Naive thymus-derived CD4-positive, alpha-beta T cell (primary cell): Measurements from ENCODE around the gene CACNB1. TPM values are rescaled to one million over a fixed set of nuclear protein-coding genes. Genes with fewer than 3 reads are reported as not detected.

Source experiments
- ATAC-seq: fragments of 150-1000 bp; cut with Tn5 transposase; 2 replicates; pipeline ENCODE4 v1.10.0; 2021; ENCODE audit warnings: mild to moderate bottlenecking, moderate library complexity
- CTCF ChIA-PET: fragments of 350-600 bp; sonication (Branson Sonifier 250); formaldehyde crosslinking; loops from one replicate; lab custom pipeline; 2021; ENCODE audit warnings: antibody characterized with exemption; lab: Charles Lee
- POLR2A ChIA-PET: fragments of 350-600 bp; sonication (Branson Sonifier 250); formaldehyde crosslinking; loops from one replicate; lab custom pipeline; 2021; ENCODE audit warnings: antibody characterized with exemption, inconsistent platforms; lab: Charles Lee
- DNase-seq, 9 donors: peaks; one replicate each; pipeline versions ENCODE4 v3.0.0 to v3.0.0-alpha.2; 2020 to 2022; ENCODE audit warnings: mixed read lengths in 1 of 9
- H3K27ac ChIP-seq: one replicate; pipeline ENCODE4 v1.7.0; 2013; ENCODE audit warnings: mild to moderate bottlenecking, low read depth, low read length, moderate library complexity
- H3K27me3 ChIP-seq, 2 donors: one replicate each; pipeline ENCODE4 v1.7.0; 2013; ENCODE audit warnings: low read length in 2 of 2, mild to moderate bottlenecking in 2 of 2, moderate library complexity in 2 of 2; ENCODE audit not compliant: control insufficient read depth in 2 of 2, insufficient read depth in 2 of 2
- H3K36me3 ChIP-seq, 3 experiments: 1 replicate in 2 of 3; 2 replicates in 1 of 3; pipeline ENCODE4 v1.7.0; 2013; ENCODE audit warnings: low read length in 3 of 3, mild to moderate bottlenecking in 3 of 3, moderate library complexity in 1 of 3; ENCODE audit not compliant: insufficient read depth in 3 of 3, control insufficient read depth in 2 of 3
- H3K4me1 ChIP-seq, 2 donors: one replicate each; pipeline ENCODE4 v1.7.0; 2013; ENCODE audit warnings: low read length in 2 of 2, mild to moderate bottlenecking in 2 of 2, moderate library complexity in 1 of 2; ENCODE audit not compliant: control insufficient read depth in 2 of 2, insufficient read depth in 2 of 2
- H3K4me3 ChIP-seq: 2 replicates; pipeline ENCODE4 v1.7.0; 2013; ENCODE audit warnings: mild to moderate bottlenecking, low read length
- H3K9me3 ChIP-seq, 3 experiments: 1 replicate in 2 of 3; 2 replicates in 1 of 3; pipeline ENCODE4 v1.7.0; 2013; ENCODE audit warnings: low read length in 3 of 3; ENCODE audit not compliant: control insufficient read depth in 2 of 3
- H3K27ac Mint-ChIP-seq, 9 donors: one replicate each; pipeline ENCODE4 v1.8.0; 2020 to 2022; ENCODE audit warnings: mixed read lengths in 9 of 9, mild to moderate bottlenecking in 8 of 9, moderate library complexity in 5 of 9, inconsistent platforms in 2 of 9
- H3K27me3 Mint-ChIP-seq, 5 donors: one replicate each; pipeline ENCODE4 v1.8.0; 2021 to 2022; ENCODE audit warnings: mixed read lengths in 5 of 5, mild to moderate bottlenecking in 1 of 5
- H3K36me3 Mint-ChIP-seq, 5 donors: one replicate each; pipeline ENCODE4 v1.8.0; 2020 to 2022; ENCODE audit warnings: mixed read lengths in 5 of 5, mild to moderate bottlenecking in 3 of 5, inconsistent platforms in 1 of 5
- H3K4me1 Mint-ChIP-seq, 7 donors: one replicate each; pipeline ENCODE4 v1.8.0; 2020 to 2022; ENCODE audit warnings: mixed read lengths in 7 of 7, mild to moderate bottlenecking in 3 of 7, inconsistent platforms in 1 of 7
- H3K4me3 Mint-ChIP-seq, 10 donors: one replicate each; pipeline ENCODE4 v1.8.0; 2020 to 2022; ENCODE audit warnings: mild to moderate bottlenecking in 10 of 10, mixed read lengths in 10 of 10, moderate library complexity in 6 of 10, inconsistent platforms in 2 of 10
- H3K9me3 Mint-ChIP-seq, 11 donors: one replicate each; pipeline ENCODE4 v1.8.0; 2020 to 2022; ENCODE audit warnings: mixed read lengths in 11 of 11, mild to moderate bottlenecking in 4 of 11, inconsistent platforms in 1 of 11, moderate library complexity in 1 of 11
- intact Hi-C, 2 donors: fragments of 100-400 bp; cut with micrococcal nuclease; formaldehyde crosslinking; loops; one replicate each; pipeline ENCODE4 v1.15.1; 2023
- polyA plus RNA-seq, 2 donors: library from polyadenylated mRNA; unstranded; fragments of 300-500 nt; fragmentation: Illumina TruSeq; gene quantifications; one replicate each; pipeline ENCODE4 v1.2.3, GENCODE V29; 2021
- total RNA-seq, 6 experiments: library from RNA in 5 of 6; stranded (reverse) in 5 of 6; gene quantifications; 1 replicate in 5 of 6; 2 replicates in 1 of 6; pipeline ENCODE4 v1.2.3 and lab custom pipeline; 2021 to 2026

The CACNB1 gene
- total and polyA plus RNA-seq, 7 experiments from 2014 or later, result 0.39 to 22.0 (median 11.9) TPM

DNA sequence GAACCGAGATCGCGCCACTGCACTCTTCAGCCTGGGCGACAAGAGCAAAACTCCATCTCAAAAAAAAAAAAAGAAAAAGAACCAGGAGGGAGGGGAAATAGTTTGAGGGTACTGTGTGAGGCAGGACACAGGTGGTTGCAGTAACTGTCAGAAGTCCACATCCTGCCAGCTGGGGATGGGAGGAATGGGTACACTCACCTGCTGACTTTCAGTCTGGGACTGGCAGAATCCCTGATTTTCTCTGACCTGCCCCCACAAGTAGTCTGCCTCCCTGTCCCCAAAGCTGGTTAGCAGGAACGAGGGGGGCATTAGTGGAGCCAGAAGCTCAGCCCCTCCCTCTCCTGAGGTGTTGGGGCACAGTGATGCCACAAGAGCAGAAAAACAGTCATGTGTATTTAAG lies 24.4 kb downstream of the CACNB1 start:
- intact Hi-C loops, result no loop called here
- peaks cover 0 to 7% (median 0%) of the 10 kb centered on the region in 5 donors for H3K27me3 Mint-ChIP-seq
- no peaks in the 10 kb centered on the region for H3K9me3 ChIP-seq
- ATAC-seq (no peak), DNase-seq (peak in 1 of 9 donors; percentile 17)
- H3K4me3 ChIP-seq, result no peak overlapping the region
- POLR2A ChIA-PET, result interaction anchor here (0.6 kb wide), 2 partner anchors 9 to 274 kb away, joined by 3 read pairs; no protein-coding TSS in a partner anchor
- H3K4me3 Mint-ChIP-seq, result no peak overlapping the region
- peaks cover 0 to 17% (median 0%) of the 10 kb centered on the region in 3 experiments for H3K36me3 ChIP-seq
- H3K9me3 Mint-ChIP-seq, result peaks cover 0 to 4% (median 0%) of the 10 kb centered on the region in 11 donors
- peaks cover 0 to 10% (median 0%) of the 10 kb centered on the region in 5 donors for H3K36me3 Mint-ChIP-seq
- peaks cover 3 to 8% of the 10 kb centered on the region in 2 donors for H3K4me1 ChIP-seq
- CTCF ChIA-PET, result interaction anchor here (0.7 to 6.7 kb wide), 8 partner anchors 10 to 473 kb away, joined by 3 to 81 read pairs (median 7); no protein-coding TSS in a partner anchor
- no peak overlapping the region for H3K27ac ChIP-seq
- H3K27me3 ChIP-seq, result no peaks in the 10 kb centered on the region
- peaks cover 12 to 29% (median 22%) of the 10 kb centered on the region in 7 donors for H3K4me1 Mint-ChIP-seq
- H3K27ac Mint-ChIP-seq, result peak overlapping the region in 5 of 9 donors; percentile 6 to 63 (median 45)

DNA sequence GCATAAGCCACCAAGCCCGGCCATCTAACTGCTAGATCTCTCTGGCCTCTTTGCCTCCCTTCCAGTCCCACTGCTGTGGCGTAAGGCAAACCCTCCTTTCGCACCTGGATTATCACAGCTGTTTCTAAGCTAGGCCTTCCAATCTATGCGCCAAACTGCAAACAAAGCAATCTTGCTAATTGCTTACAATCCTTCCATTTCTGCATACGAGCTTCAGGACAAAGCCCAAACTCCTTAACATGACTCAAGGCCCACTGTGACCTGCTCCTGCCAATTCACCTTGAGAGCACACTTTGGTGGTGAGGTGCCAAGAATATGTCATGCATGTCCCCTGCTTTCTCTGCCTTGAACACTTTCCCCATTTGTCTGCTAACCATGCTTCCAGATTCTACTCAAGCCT lies 25.5 kb downstream of the CACNB1 start:
- no peak for DNase-seq
- POLR2A ChIA-PET, result interaction anchor here (2.0 kb wide), 1 partner anchor 28 kb away, joined by 8 read pairs; the partner anchor contains the start of gene RPL19
- Mint-ChIP-seq H3K4me1 (peaks cover 20 to 37% (median 31%) of the 10 kb centered on the region in 7 donors), H3K4me3 (no peak overlapping the region), H3K27me3 (peaks cover 0 to 13% (median 5%) of the 10 kb centered on the region in 5 donors), H3K9me3 (peaks cover 0 to 4% (median 0%) of the 10 kb centered on the region in 11 donors), H3K27ac (peak overlapping the region in 3 of 9 donors; percentile 7 to 18 (median 12)), H3K36me3 (peaks cover 0 to 7% (median 0%) of the 10 kb centered on the region in 5 donors)
- Histone ChIP-seq H3K9me3 (no peaks in the 10 kb centered on the region), H3K27ac (no peak overlapping the region), H3K27me3 (no peaks in the 10 kb centered on the region), H3K36me3 (peaks cover 0 to 7% (median 0%) of the 10 kb centered on the region in 3 experiments), H3K4me1 (peaks cover 13 to 15% of the 10 kb centered on the region in 2 donors), H3K4me3 (no peak overlapping the region)
- intact Hi-C loops, result no loop called here
- CTCF ChIA-PET, result interaction anchor here (0.5 to 2.1 kb wide), 6 partner anchors 8 to 189 kb away, joined by 3 to 7 read pairs (median 4); no protein-coding TSS in a partner anchor
- ATAC-seq, result no peak

DNA sequence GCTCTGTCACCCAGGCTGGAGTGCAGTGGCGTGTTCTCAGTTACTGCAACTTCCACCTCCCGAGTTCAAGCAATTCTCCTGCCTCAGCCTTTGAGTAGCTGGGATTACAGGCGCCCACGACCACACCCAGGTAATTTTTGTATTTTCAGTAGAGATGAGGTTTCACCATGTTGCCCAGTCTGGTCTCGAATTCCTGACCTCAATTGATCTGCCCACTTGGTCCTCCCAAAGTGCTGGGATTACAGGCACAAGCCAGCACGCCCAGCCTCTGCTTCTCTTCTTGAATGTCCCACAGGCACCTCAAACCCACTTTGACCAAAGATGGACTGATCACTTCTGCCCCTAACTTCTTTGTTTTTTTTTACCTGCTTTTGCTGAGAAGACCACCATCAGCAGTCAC lies 26.9 kb downstream of the CACNB1 start:
- intact Hi-C loops, result no loop called here
- Histone ChIP-seq H3K4me1 (peaks cover 13 to 15% of the 10 kb centered on the region in 2 donors), H3K36me3 (no peaks in the 10 kb centered on the region), H3K4me3 (no peak overlapping the region), H3K27me3 (no peaks in the 10 kb centered on the region), H3K27ac (no peak overlapping the region), H3K9me3 (no peaks in the 10 kb centered on the region)
- Mint-ChIP-seq H3K27ac (no peak overlapping the region), H3K27me3 (peaks cover 0 to 27% (median 16%) of the 10 kb centered on the region in 5 donors), H3K36me3 (peaks cover 0 to 1% (median 0%) of the 10 kb centered on the region in 5 donors), H3K4me1 (peaks cover 28 to 48% (median 43%) of the 10 kb centered on the region in 7 donors), H3K4me3 (no peak overlapping the region), H3K9me3 (peaks cover 0 to 4% (median 0%) of the 10 kb centered on the region in 11 donors)
- ATAC-seq (no peak), DNase-seq (no peak)
- POLR2A ChIA-PET, result interaction anchor here (1.9 to 2.0 kb wide), 2 partner anchors 17 to 30 kb away, joined by 6 to 8 read pairs; partner anchors contain the start of gene RPL19
- CTCF ChIA-PET, result interaction anchor here (0.6 to 2.1 kb wide), 5 partner anchors 17 to 187 kb away, joined by 3 to 8 read pairs (median 6); no protein-coding TSS in a partner anchor

DNA sequence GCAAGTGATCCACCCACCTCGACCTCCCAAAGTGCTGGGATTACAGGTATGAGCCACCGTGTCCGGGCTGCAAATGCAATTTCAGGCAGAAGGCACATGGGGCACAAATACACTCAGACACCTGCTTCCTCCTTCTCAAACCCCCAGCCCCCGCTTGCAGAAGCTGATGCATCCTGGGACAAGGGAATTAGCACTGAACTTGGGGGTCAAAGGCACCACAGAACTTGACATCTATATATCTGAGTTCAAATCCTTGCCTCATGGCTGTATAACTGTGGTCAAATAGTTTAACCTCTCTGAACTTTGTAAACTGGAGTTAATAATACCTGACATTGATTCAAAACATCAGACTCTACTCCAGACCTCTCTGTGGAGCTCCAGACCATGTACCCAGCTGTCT lies 27.4 kb downstream of the CACNB1 start:
- peaks cover 0 to 4% (median 0%) of the 10 kb centered on the region in 11 donors for H3K9me3 Mint-ChIP-seq
- peaks cover 0 to 1% (median 0%) of the 10 kb centered on the region in 5 donors for H3K36me3 Mint-ChIP-seq
- Histone ChIP-seq H3K36me3 (no peaks in the 10 kb centered on the region), H3K27ac (no peak overlapping the region), H3K4me3 (no peak overlapping the region), H3K4me1 (peaks cover 13 to 15% of the 10 kb centered on the region in 2 donors), H3K9me3 (no peaks in the 10 kb centered on the region), H3K27me3 (no peaks in the 10 kb centered on the region)
- intact Hi-C loops, result no loop called here
- H3K4me3 Mint-ChIP-seq, result no peak overlapping the region
- ATAC-seq (no peak), DNase-seq (no peak)
- H3K4me1 Mint-ChIP-seq, result peaks cover 28 to 48% (median 43%) of the 10 kb centered on the region in 7 donors
- POLR2A ChIA-PET, result interaction anchor here (1.9 kb wide), 1 partner anchor 17 kb away, joined by 6 read pairs; no protein-coding TSS in a partner anchor
- CTCF ChIA-PET, result interaction anchor here (0.8 to 1.9 kb wide), 2 partner anchors 113 to 187 kb away, joined by 7 to 8 read pairs; no protein-coding TSS in a partner anchor
- no peak overlapping the region for H3K27ac Mint-ChIP-seq
- peaks cover 0 to 29% (median 16%) of the 10 kb centered on the region in 5 donors for H3K27me3 Mint-ChIP-seq

DNA sequence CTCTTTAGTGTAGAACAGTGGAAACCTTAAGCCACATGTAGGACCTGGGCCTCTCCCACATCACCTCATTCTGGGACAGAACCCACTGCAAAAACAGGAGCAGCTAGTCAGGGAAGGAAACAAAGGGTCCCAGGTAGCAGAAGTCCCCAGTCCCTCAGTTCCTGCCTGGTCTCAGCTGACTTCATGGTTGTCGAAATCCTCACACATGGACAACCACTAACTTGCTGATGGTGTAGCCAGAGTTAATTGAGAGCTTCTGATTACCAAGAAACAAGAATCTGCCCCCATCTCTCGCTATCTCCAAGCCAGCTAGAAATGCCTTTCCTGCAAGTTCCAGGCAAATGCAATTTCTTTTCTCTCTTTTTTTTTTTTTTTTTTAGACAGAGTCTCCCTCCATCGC lies 28.0 kb downstream of the CACNB1 start:
- Histone ChIP-seq H3K4me1 (peaks cover 14 to 15% of the 10 kb centered on the region in 2 donors), H3K27me3 (no peaks in the 10 kb centered on the region), H3K9me3 (no peaks in the 10 kb centered on the region), H3K36me3 (no peaks in the 10 kb centered on the region), H3K4me3 (no peak overlapping the region), H3K27ac (no peak overlapping the region)
- ChIA-PET CTCF (interaction anchor here (1.9 kb wide), 1 partner anchor 186 kb away, joined by 7 read pairs; no protein-coding TSS in a partner anchor), POLR2A (interaction anchor here (1.9 kb wide), 1 partner anchor 16 kb away, joined by 6 read pairs; no protein-coding TSS in a partner anchor)
- ATAC-seq (no peak), DNase-seq (no peak)
- no peak overlapping the region for H3K27ac Mint-ChIP-seq
- peaks cover 0 to 4% (median 0%) of the 10 kb centered on the region in 11 donors for H3K9me3 Mint-ChIP-seq
- H3K4me1 Mint-ChIP-seq, result peaks cover 29 to 50% (median 41%) of the 10 kb centered on the region in 7 donors
- no peak overlapping the region for H3K4me3 Mint-ChIP-seq
- intact Hi-C loops, result loop anchor here in 1 of 2 donors (10.0 kb wide), 1 partner anchor 65 kb away; no protein-coding TSS in a partner anchor
- H3K36me3 Mint-ChIP-seq, result peaks cover 0 to 1% (median 0%) of the 10 kb centered on the region in 5 donors
- H3K27me3 Mint-ChIP-seq, result peaks cover 0 to 35% (median 21%) of the 10 kb centered on the region in 5 donors

DNA sequence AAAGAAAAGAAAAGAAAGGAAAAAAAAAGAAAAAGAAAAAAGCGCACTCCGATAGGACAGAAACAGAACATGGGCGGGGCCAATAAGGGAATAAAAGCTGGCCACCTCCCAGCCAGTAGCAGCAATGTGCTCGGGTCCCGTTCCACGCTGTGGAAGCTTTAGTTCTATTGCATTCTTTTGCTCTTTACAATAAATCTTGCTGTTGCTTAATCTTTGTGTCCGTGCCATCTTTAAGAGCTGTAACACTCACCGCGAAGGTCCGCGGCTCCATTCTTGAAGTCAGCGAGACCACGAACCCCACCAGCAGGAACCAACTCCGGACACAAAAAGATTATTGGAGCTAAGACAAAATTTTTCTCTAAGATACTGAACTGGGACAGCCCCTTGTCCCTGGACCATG lies 28.4 kb downstream of the CACNB1 start:
- Histone ChIP-seq H3K4me1 (peaks cover 15 to 16% of the 10 kb centered on the region in 2 donors), H3K27ac (no peak overlapping the region), H3K27me3 (no peaks in the 10 kb centered on the region), H3K4me3 (no peak overlapping the region), H3K36me3 (no peaks in the 10 kb centered on the region), H3K9me3 (no peaks in the 10 kb centered on the region)
- Mint-ChIP-seq H3K4me3 (no peak overlapping the region), H3K27ac (no peak overlapping the region), H3K9me3 (peaks cover 0 to 4% (median 0%) of the 10 kb centered on the region in 11 donors), H3K27me3 (peaks cover 0 to 36% (median 22%) of the 10 kb centered on the region in 5 donors), H3K4me1 (peaks cover 30 to 53% (median 44%) of the 10 kb centered on the region in 7 donors), H3K36me3 (peaks cover 0 to 1% (median 0%) of the 10 kb centered on the region in 5 donors)
- intact Hi-C loops, result loop anchor here in 1 of 2 donors (10.0 kb wide), 1 partner anchor 66 kb away; no protein-coding TSS in a partner anchor
- no peak for DNase-seq
- CTCF ChIA-PET, result interaction anchor here (1.1 to 1.9 kb wide), 2 partner anchors 184 to 186 kb away, joined by 3 to 7 read pairs; no protein-coding TSS in a partner anchor
- ATAC-seq, result no peak
- POLR2A ChIA-PET, result interaction anchor here (1.1 to 1.9 kb wide), 2 partner anchors 16 to 186 kb away, joined by 3 to 6 read pairs; no protein-coding TSS in a partner anchor
